Thyroid gland (tissue), 4 donors: ENCODE measurements around the gene IPMK. TPM values are rescaled to one million over a fixed set of nuclear protein-coding genes. Genes with fewer than 3 reads are reported as not detected.

ENCODE experiments used
- DNase-seq, 2 donors: peaks; one replicate each; pipeline ENCODE4 v3.0.0-alpha.2; 2019
- H3K27ac ChIP-seq, 3 donors: fragments of 200-600 bp; sonication (generic); 1 replicate in 2 of 3; 2 replicates in 1 of 3; pipeline ENCODE4 v1.5.1; 2016 to 2019; ENCODE audit warnings: mild to moderate bottlenecking in 1 of 3, moderate library complexity in 1 of 3
- H3K27me3 ChIP-seq: fragments of 200-600 bp; sonication (generic); one replicate; pipeline ENCODE4 v1.5.1; 2019
- H3K36me3 ChIP-seq, 2 donors: fragments of 200-600 bp; sonication (generic); one replicate each; pipeline ENCODE4 v1.5.1; 2016 to 2019
- H3K4me1 ChIP-seq, 2 donors: fragments of 200-600 bp; sonication (generic); one replicate each; pipeline ENCODE4 v1.5.1; 2017 to 2019
- H3K4me3 ChIP-seq, 3 donors: fragments of 200-600 bp; sonication (generic); replicated peaks in 1 of 3; 1 replicate in 2 of 3; 2 replicates in 1 of 3; pipeline ENCODE4 v1.5.1; 2016; ENCODE audit warnings: mild to moderate bottlenecking in 1 of 3
- H3K9me3 ChIP-seq: fragments of 200-600 bp; sonication (generic); one replicate; pipeline ENCODE4 v1.5.1; 2017
- CTCF ChIP-seq, 6 experiments: fragments of 200-600 bp in 3 of 6; fragments of 450-650 bp in 3 of 6; sonication (generic) in 3 of 6; IDR thresholded peaks; one replicate each; pipeline ENCODE4 v1.5.1; 2016 to 2019; ENCODE audit warnings: antibody characterized with exemption in 6 of 6, mild to moderate bottlenecking in 2 of 6, inconsistent platforms in 1 of 6, moderate library complexity in 1 of 6
- POLR2A ChIP-seq, 2 donors: fragments of 450-650 bp; IDR thresholded peaks; one replicate each; pipeline ENCODE4 v1.6.1; 2017; ENCODE audit warnings: antibody characterized with exemption in 2 of 2, mild to moderate bottlenecking in 2 of 2, moderate library complexity in 1 of 2
- WGBS, 2 donors: methylation state at CpG; one replicate each; pipeline ENCODE4 v1.1.5; 2017; 5-methylcytosine and 5-hydroxymethylcytosine counted together
- intact Hi-C: fragments of 100-400 bp; cut with DNase I; formaldehyde crosslinking; loops from one replicate; pipeline ENCODE4 v1.15.1; 2023
- total RNA-seq, 4 donors: library from RNA; depleted of rRNA; stranded (reverse); fragments of >200 nt; gene quantifications; one replicate each; pipeline ENCODE4 v1.2.3, GENCODE V29; 2016

IPMK gene
- total RNA-seq, 4 donors from 2014 or later, result 6.3 to 11.7 (median 8.5) TPM

- H3K4me3 ChIP-seq, result no peak overlapping the region
- 67 to 75% methylated on average over 1 of the region's 1 CpG for WGBS, 2 donors
These were observed 2.4 kb downstream of the IPMK start for GRCh38 chr10:58265249-58265648.

GRCh38 chr10:58264780-58265179 lies 2.9 kb downstream of the IPMK start:
- WGBS, 2 donors, result 74 to 80% methylated on average over 5 of the region's 5 CpGs
- no peak overlapping the region for H3K27ac ChIP-seq
- H3K27me3 ChIP-seq, result no peaks in the 10 kb centered on the region

More at GRCh38 chr10:58265249-58265648, 2.4 kb downstream of the IPMK start:
- no peaks in the 10 kb centered on the region for H3K36me3 ChIP-seq
- no peak overlapping the region for H3K27ac ChIP-seq
- peaks cover 0 to 7% of the 10 kb centered on the region in 2 donors for H3K4me1 ChIP-seq
- no peaks in the 10 kb centered on the region for H3K27me3 ChIP-seq
- intact Hi-C loops, result no loop called here
- no peak for DNase-seq
- TF ChIP-seq CTCF (IDR thresholded peaks at IDR 0.05), result no peak
- H3K9me3 ChIP-seq, result no peaks in the 10 kb centered on the region

GRCh38 chr10:58262766-58263165 lies 4.9 kb downstream of the IPMK start:
- DNase-seq, result no peak
- no peaks in the 10 kb centered on the region for H3K27me3 ChIP-seq
- no peaks in the 10 kb centered on the region for H3K9me3 ChIP-seq
- H3K36me3 ChIP-seq, result no peaks in the 10 kb centered on the region
- H3K27ac ChIP-seq, result no peak overlapping the region
- peaks cover 0 to 7% of the 10 kb centered on the region in 2 donors for H3K4me1 ChIP-seq
- intact Hi-C loops, result no loop called here
- TF ChIP-seq CTCF (IDR thresholded peaks at IDR 0.05) (no peak), POLR2A (IDR thresholded peaks at IDR 0.05) (no peak)
- no peak overlapping the region for H3K4me3 ChIP-seq

More at GRCh38 chr10:58264780-58265179, 2.9 kb downstream of the IPMK start:
- no peaks in the 10 kb centered on the region for H3K9me3 ChIP-seq
- no peak for DNase-seq
- H3K36me3 ChIP-seq, result no peaks in the 10 kb centered on the region
- intact Hi-C loops, result no loop called here
- TF ChIP-seq POLR2A (IDR thresholded peaks at IDR 0.05) (no peak), CTCF (IDR thresholded peaks at IDR 0.05) (no peak)
- H3K4me3 ChIP-seq, result no peak overlapping the region
- H3K4me1 ChIP-seq, result peaks cover 0 to 7% of the 10 kb centered on the region in 2 donors

GRCh38 chr10:58260334-58260733 lies 7.4 kb downstream of the IPMK start:
- Histone ChIP-seq H3K27me3 (no peaks in the 10 kb centered on the region), H3K4me1 (no peaks in the 10 kb centered on the region)
- intact Hi-C loops, result no loop called here

More at GRCh38 chr10:58260334-58260733, 7.4 kb downstream of the IPMK start:
- Histone ChIP-seq H3K27ac (no peak overlapping the region), H3K9me3 (no peaks in the 10 kb centered on the region), H3K4me3 (no peak overlapping the region), H3K36me3 (no peaks in the 10 kb centered on the region)
- TF ChIP-seq CTCF (IDR thresholded peaks at IDR 0.05) (no peak), POLR2A (IDR thresholded peaks at IDR 0.05) (no peak)
- no peak for DNase-seq
